NCI-H146 treated with DMSO at 0.1 percent for 48 hours (cell line): ENCODE data around the gene PHF14.
"Not testable (repeated sequence)": the region's sequence is repeated elsewhere in the genome, so short reads cannot be mapped to it uniquely, and the experiment has no call there.

Source experiments
- DNase-seq: peaks from one replicate; lab custom pipeline; 2025; ENCODE audit not compliant: unreplicated experiment; lab: John Stamatoyannopoulos, UW

The PHF14 gene, protein sequence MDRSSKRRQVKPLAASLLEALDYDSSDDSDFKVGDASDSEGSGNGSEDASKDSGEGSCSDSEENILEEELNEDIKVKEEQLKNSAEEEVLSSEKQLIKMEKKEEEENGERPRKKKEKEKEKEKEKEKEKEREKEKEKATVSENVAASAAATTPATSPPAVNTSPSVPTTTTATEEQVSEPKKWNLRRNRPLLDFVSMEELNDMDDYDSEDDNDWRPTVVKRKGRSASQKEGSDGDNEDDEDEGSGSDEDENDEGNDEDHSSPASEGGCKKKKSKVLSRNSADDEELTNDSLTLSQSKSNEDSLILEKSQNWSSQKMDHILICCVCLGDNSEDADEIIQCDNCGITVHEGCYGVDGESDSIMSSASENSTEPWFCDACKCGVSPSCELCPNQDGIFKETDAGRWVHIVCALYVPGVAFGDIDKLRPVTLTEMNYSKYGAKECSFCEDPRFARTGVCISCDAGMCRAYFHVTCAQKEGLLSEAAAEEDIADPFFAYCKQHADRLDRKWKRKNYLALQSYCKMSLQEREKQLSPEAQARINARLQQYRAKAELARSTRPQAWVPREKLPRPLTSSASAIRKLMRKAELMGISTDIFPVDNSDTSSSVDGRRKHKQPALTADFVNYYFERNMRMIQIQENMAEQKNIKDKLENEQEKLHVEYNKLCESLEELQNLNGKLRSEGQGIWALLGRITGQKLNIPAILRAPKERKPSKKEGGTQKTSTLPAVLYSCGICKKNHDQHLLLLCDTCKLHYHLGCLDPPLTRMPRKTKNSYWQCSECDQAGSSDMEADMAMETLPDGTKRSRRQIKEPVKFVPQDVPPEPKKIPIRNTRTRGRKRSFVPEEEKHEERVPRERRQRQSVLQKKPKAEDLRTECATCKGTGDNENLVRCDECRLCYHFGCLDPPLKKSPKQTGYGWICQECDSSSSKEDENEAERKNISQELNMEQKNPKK

DNA sequence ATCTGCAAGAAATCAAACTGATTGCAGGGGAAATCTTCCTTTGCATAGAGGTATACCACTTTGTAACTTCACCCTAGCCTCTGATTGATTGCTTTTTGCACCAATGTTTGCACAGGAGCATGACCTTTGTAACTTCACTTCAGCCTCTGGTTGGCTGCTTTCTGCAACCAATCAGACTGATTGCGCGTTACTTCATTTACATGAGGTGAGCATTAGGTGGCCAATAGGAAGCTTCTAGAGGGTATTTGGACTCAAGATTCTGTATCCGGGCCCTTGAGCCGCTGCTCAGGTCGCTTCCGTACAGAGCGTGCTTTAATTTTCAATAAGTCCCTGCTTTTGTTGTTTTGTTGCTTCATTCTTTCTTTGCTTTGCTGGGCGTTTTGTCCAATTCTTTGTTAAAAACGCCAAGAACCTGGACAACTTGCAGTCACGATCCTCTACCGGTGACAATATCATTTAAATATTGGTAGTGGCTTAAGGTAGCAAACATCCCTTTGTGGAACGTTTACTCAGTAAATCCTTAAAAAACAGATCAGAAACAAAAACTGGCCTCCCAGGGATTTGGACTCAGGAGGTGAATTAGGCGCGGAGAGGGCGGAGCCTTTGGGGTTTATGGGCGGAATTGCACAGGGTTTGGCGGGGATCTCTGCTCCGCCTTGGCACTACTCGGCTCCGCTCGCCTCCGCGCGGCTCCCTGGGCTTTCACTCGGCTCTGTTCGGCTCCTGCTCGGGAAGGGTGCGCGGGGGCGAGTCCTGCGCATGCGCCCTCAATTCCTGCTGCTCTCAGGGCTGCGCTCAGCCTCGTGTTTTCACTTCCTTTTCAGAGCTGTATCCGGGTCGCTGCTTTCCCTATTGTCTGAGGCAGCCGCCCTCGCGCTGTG is at the start of gene PHF14:
Gene PHF14 (plus strand): TSS at position 812 of the 881 bp plus-strand sequence. CDS start 452 bp downstream, outside the sequence.
- DNase-seq = peak; percentile 97

DNA sequence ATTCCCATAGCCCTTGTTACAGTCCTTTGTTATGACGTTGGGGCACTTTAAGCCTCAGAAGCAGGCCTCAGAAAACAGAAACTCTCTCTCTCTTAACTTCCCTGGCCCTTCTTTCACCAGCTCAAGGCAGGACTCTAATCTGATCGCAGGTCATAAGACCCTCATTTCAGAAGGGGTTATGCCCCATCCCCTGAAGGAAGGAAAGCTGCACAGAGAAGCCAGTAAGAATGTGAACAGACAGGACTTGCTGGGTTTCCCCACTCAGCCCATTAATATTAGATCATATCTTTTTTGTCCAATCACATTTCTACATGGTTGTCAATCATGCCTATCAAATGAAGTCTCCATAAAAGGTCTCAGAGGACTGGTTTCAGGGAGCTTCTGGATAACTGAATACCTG is 49.3 kb upstream of the PHF14 start:
- DNase-seq = no peak

DNA sequence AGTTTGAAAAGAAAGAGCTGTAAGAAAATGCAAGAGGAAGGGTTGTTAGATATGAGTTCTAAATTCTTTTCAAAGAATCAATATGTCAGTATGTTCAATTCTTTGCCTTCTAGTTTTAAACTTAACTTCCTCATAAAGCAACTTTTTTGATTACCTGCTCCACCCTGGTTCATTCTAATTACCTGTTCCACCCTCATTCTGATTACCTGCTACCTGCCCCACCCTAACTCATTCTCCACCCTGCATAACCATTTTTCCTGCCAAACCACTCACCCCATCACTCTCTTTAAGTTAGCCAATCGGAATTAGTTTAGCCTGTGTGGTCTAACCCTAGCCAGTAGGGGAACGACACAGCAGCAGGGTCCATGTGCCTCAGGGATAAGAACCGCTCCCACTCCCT is 45.5 kb upstream of the PHF14 start:
- not testable (repeated sequence) for DNase-seq

DNA sequence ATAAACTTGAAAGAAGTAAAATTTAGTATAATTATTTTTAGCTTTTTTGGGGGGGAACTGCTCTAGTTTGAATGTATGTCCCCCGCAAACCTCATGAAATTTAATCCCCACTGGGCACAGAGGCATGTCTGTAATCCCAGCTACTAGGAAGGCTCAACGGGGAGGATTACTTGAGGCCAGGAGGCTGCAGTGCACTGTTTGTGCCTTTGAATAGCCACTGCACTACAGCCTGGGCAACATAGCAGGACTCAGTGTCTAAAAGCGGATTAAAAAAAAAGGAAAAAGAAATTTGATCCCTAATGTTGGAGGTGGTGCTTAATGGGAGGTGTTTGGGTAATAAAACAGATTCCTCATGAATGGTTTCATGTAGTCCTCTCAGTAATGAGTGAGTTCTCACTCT is 43.1 kb upstream of the PHF14 start:
- DNase-seq = no peak

DNA sequence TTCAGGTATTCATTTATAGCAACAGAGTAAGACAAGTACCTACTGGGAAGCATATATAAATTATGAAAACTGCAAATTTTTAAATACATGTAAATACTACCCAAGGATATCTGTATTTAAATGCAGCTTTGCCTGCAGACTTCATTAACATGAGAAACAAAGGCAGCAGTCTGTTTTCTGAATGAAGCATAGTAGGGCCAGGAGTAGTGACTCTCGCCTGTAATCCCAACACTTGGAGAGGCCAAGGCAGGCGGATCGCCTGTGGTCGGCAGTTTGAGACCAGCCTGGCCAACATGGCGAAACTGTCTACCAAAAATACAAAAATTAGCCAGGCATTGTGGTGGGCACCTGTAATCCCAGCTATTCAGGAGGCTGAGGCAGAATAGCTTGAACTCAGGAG is 42.5 kb upstream of the PHF14 start:
- no peak for DNase-seq

DNA sequence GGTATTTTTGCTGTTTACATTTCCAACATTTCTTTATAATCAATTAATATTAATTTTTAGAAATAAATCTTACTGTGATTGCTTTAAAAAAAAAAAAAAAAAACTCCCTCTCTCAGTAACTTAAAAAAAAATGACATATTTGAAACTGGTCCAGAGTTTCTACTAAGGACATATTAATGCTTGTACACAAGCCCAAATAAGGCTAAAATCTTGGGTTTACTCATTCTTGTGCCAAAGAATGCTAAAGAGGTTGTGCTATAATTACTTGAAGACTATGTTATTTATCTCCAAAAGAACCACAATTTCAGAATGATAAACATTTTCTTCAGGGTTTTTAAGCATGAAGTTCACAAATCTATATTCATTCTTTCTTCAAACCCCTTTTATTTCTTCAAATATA is 39.4 kb upstream of the PHF14 start:
- no peak for DNase-seq

DNA sequence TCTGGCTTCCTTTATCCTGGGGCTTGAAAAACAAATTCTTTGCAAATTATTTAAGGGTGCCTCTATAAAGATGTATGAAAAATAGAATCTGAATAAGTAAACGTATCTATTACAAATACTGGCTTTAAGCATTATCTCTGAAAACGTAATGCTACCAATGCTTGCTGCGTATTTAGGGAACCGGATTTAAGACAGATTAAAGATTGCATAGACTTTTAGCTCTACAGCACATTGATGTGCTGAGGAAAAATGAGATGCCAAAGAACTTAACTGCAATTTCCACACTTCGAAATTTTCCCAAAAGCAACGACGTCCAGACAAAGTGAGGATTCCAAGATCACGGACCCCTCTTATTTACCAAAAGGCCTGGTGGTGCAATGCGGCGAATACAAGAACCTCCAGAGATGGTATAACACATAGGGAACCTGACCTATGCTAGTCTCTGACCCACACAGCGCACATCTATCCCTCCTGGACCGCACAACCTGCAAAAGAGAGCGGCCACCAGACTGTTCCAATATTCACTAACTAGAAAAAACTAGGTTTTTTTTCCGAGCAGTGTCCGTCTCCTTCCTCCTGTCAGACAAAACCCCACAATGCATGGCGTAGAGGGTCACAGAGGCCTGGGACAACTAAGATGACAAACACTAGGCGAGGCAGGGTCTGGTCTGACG is 34.3 kb upstream of the PHF14 start:
- DNase-seq = no peak

DNA sequence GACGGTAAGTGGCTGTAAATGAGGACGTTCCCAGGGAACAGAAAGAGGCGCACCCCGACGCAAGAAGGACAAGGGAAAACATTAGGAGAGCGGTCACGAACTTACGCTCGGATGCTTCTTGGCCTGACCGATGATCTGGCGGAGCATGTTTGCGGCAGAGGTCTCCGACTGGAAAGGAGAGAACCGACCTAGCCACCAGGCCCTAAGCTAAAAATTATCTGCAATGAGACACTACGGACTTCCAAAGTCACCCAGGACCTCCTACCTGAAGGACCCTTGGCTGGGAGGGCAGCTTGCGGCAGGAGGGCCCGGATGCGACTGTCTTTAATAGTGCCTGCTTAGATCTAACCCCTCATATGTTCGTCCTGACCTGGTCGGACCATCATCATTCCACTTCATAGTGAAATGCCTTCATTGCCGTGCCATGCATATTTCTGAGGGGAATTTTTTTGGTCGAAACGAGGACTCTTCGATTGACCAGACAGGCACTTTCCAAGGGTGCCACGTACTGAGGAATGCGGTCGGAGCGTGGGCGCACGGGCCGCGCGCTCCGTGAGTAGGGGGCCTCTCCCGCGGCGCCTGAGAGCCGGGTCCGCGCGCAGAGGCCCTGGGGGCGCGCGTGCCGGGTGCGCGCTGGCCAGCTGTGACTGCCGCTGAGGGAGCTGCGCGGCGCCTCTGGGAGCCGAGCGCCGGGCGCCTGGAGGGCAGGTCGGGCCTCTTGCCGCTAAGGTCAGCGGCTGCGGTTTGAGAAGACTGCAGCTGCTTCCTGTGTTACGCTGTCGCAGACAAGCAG is 33.6 kb upstream of the PHF14 start:
- DNase-seq = peak; percentile 92

DNA sequence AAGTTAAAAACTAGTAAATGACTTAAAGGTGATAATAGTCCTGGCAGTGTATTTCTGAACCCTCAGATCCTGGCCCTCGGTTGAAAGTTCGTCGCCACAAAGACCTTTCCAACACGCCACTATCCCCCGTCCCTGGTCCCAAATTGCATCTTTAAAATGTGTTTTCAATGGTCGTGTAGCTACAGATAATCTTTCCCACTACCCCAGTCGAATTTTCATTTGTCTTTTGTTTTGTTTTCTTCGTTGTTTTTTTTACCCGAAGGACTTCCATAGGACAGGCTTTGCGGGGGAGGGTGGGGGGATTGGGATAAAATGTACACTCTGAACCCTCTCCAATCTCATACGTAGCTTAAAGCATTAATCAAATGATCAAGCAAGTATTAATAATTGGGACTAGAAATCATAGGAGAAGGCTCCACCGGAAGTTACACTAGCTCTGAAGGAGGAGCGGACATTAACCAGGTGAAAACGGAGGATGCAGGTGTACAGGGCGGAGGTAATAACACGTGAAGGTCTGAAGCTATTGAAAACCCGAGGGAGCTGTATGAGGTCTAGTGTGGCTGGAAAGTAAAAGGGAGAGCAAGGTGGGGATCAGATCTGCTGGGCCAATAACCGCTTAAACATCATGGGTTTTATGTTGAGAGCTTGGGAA is 32.8 kb upstream of the PHF14 start:
- peak; percentile 71 for DNase-seq

DNA sequence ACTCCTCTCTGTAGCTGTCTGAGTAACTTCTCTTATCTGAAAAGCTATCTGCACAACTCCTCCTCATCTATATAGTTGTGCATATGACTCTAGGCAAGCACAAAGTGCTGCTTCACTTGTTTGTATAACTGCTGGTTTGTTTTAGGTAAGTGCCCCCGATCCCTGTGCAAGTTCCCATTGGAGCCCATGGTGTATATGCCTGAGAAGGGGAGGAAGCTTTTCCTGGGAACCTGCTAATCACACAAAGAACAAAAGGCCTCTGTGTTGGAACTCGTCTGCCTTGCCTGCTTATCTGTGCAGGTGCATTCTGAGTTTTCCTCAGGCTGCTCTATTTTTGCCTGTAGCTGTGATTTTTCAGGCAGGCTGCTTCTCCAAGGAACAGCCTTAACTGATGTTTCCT is 23.2 kb upstream of the PHF14 start:
- no peak for DNase-seq

DNA sequence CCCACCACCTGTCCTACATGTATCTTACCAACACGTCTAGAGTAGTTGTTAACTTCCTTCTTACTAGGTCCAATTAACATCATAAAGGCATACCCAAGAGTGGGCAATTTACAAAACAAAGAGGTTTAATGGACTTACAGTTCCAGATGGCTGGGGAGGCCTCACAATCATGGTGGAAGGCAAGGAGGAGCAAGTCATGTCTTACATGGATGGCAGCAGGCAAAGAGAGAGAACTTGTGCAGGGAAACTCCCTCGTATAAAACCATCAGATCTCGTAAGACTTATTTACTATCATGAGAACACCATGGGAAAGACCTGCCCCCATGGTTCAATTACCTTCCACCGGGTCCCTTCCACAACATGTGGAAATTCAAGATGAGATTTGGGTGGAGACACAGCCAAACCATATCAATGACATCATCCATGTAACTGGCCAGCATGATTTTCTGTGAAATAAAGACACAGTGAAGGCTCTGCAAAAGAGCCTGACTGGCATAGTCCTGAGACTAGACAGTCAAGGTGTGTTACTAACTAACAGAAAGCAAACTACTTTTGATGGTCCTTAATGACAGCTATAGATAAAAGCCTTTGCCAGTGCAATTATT is 22.6 kb upstream of the PHF14 start:
- DNase-seq = not testable (repeated sequence)

DNA sequence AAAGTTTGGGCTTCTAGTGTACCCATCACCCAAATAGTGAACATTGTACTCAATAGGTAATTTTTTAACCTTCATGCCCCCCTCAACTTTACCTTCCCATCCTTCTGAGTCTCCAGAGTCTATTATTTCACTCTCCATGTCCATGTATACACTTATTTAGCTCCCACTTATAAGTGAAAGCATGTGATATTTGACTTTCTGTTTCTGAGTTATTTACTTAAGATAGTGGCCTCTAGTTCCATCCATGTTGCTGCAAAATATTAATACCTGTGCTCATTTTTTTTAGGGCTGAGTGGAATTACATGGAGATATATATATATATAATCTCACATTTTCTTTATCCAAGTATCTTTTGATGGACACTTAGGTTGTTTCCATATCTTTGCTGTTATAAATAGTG is 21.1 kb upstream of the PHF14 start:
- no peak for DNase-seq

DNA sequence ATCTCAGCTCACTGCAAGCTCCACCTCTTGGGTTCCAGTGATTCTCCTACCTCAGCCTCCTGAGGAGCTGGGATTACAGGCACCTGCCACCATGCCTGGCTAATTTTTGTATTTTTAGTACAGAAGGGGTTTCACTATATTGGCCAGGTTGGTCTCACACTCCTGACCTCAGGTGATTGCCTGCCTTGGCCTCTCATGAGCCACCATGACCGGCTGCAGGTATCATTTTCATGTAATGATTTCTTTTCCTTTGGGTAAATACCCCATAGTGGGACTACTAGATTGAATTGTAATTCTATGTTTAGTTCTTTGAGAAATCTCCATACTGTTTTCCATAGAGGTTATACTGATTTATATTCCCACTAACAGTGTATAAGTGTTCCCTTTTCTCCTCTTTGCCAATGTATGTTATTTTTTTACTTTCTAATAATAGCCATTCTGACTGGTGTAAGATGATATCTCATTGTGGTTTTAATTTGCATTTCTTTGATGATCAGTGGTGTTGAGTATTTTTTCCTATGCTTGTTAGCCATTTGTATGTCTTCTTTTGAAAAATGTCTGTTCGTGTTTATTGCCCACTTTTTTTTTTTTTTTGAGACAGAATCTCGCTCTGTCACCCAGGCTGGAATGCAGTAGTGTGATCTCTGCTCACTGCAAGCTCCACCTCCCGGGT is 20.5 kb upstream of the PHF14 start:
- not testable (repeated sequence) for DNase-seq

DNA sequence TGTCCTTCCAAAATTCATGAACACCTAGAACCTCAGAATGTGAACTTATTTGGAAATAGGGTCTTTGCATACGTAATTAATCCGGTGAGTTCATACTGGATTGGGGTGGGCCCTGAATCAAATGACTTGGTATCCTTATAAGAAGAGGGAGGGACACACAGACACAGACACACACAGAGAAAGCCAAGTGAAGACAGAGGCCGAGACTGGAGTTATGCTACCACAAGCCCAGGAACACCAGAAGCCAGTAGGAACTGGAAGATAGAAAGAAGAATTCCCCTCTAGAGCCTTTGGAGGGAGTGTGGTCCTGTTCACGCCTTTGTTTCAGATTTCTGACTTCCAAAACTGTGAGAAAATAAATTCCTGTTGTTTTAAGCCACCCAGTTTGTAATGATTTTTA is 17.1 kb upstream of the PHF14 start:
- no peak for DNase-seq

DNA sequence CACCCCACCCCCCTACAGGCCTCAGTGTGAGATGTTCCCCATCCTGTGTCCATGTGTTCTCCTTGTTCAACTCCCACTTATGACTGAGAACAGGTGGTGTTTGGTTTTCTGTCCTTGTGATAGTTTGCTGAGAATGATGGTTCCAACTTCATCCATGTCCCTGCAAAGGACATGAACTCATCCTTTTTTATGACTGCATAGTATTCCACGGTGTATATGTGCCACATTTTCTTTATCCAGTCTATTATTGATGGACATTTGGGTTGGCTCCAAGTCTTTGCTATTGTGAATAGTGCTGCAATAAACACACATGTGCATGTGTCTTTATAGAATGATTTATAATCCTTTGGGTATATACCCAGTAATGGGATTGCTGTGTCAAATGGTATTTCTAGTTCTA is 13.4 kb upstream of the PHF14 start:
- DNase-seq = not testable (repeated sequence)

DNA sequence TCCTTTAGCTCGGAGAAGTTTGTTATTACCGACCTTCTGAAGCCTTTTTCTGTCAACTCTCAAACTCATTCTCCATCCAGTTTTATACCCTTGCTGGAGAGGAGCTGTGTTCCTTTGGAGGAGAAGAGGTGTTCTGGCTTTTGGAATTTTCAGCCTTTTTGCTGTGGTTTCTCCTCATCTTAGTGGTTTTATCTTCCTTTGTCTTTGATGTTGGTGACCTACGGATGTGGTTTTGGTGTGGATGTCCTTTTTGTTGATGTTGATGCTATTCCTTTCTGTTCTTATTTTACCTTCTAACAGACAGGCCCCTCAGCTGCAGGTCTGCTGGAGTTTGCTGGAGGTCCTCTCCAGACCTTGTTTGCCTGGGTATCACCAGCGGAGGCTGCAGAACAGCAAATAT is 8.7 kb upstream of the PHF14 start:
- not testable (repeated sequence) for DNase-seq

DNA sequence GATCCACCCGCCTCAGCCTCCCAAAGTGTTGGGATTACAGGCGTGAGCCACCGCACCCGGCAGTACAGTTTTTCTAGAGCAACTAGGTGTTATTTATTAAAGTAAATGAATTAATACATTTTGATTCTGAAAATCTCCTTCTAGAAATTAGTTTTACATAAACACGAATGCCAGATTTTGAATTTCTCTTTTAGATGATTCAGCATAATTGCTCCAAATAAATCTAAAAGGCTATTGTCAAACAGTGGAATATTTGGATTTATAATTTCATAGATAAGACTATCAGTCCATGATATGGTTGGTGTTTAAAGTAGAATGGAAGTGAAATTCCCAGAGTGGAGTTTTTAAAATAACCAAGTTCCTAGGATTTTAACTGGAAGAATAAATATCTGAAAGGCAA is 1.5 kb upstream of the PHF14 start:
- DNase-seq = no peak
